Medulla oblongata (tissue), 1 donor: ENCODE results near the gene ADORA2A.

ENCODE experiments used
- DNase-seq: peaks from one replicate; pipeline ENCODE4 v3.0.0-alpha.2; 2015; ENCODE audit errors: extremely low spot score

Gene ADORA2A

DNA sequence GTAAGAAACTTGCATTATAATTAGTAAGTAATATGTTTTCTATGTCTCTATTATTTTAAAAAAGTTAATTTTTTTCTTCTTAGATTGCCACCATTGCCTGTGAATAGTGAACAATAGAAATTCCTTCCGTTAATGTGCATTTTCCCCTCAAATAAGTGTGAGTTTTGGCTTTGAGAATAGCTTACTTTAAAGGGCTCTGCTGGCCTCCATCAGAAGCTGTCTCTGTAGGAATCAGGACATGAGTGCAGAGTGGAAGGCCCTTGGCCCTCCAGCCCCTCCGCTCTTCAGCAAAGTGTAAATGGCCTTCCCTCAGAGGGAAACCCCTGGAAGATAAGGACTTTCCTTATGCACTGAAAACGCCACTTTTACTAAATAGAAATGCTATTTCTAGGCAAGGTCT lies 24.1 kb upstream of the ADORA2A start:
- no peak for DNase-seq

DNA sequence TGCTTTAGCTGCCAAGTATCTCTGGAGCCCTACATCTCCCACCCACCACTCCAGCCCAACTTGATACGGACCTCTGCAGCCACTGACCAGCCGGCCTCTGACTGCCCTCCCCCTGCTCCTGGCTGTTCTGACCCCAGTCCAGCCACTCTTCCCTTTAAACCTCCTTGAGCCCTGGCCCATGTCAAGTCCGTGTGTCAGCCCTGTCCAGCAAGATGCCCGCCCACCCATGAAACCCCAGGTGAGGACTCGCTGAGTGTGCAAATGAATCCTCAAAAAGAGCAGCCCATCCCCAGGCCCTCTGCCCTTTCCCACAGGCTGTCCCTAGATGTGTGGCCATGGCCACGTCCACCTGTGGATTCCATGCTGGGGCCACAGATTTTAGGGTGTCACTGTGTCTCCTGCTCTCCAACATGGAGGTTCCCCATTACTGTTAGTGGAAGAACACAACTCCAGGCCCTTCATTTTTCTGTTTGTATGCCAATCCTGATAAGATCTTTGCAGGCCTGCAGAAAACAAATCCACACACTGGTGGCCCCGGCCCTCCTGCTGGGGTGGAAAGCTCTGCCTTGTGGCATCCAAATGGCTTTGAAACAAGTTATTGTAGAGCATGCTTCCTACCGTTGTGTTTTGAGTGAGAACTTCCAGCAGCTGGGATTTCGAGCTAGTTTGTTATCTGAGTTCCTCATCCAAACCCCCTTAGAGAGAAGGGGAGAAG lies 22.7 kb upstream of the ADORA2A start:
- no peak for DNase-seq

DNA sequence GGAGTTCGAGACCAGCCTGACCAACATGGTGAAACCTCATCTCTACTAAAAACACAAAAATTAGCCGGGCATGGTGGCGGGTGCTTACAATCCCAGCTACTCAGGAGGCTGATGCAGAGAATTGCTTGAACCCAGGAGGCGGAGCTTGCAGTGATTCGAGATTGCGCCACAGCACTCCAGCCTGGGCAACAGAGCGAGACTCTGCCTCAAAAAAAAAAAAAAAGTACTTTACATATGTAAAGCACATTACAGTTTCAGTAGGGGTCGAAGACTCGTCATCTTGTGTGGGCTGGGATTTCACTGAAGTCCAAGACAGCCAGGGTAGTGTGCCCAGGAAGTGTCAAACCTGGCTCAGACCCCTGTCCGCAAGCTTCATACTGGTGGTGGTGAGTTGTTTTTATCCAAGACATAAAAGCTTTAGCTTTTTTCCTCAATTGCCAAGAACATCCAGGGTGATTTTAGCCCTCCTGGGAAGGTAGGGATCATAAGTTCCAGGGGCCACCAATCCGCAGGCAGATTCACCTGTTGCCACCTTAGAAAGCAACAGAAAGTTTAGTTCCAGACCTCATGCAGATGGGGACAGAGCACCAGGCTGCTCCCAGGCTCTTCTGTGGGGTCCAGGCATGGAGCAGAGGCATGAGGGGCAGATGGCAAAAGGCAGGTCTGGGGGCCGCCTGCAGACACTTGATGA lies 21.6 kb upstream of the ADORA2A start:
- DNase-seq: no peak

DNA sequence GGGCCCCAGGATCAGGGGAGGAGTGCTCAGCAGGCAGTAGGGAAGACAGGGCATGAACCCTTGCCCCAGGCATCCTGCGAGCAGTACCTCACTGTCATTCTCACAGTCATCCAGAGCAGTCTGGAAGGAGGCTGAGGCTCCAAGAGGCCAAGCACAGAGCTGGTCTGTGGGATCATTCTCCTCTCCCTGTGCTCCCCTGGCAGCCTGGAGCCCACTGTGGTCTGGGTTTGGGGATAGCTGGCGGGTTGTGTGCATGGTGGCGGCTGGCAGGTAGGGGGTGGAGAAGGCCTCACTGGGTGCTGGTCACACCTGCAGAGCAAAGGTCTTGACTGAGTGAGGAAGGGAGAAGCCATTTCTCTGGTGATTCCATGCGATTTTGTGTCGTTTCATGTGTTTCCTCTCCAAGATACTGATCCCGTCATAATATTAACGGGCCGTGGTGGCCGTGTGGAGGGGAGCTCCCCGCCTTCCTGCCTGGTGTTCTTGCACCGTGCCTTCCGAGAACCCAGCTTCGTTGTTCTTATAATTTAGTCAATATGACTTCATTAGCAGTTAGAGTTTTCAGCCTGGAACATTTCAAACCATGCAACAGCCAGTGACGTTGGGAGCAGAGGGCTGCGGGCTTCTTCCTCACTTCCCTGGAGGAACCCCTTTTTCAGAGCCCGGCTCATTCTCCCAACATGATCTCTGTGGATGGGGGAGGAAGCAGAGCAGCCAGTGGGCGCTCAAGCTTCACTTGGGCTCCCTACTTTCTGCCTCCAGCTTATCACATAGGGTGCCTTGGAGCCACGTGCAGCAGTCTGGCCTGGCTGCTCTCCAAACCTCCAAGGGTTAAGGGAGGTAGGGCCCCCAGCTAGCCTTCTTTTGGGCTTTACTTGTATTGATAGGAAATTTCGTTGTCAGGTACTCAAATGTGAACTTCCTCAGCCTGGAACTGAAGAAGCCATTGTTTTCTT lies 20.8 kb upstream of the ADORA2A start:
- no peak for DNase-seq

DNA sequence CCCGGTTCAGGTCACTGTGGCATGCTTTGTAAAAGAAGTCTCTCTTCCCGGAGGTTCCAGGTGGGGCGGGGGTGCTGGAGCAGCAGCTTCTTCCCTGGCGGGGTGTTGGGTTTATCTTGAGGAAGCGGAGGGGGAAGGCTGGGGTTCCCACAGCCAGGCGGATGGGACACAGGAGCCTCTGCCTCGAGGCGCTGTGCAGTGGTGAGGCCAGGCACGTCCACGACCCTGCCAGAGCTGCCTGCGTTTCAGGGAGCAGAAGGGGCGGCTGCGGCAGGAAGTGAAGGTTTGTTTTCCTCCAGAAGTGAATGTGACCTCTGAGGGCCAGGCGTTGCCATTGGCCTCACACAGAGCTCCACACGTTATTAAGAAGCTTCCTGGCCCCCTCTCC lies 20.1 kb upstream of the ADORA2A start:
- DNase-seq: no peak

DNA sequence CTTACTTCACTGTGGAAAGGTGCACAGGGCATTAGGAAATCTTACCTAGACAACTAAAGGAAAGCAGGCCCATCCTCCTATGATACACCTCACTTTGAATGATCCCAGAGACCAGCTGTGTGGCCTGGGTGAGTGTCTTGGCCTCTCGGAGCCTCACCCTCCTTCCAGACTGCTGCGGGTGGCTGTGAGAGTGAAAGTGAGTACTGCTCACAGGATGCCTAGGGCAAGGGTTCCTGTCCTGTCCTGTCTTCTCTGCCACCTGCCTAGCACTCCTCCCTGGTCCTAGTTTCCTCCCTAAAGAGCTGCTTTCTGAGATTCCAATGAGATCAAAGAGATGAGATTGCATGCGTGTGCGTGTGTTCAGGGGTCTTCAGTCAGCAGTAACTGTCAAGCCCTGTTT lies 19.5 kb upstream of the ADORA2A start:
- no peak for DNase-seq

DNA sequence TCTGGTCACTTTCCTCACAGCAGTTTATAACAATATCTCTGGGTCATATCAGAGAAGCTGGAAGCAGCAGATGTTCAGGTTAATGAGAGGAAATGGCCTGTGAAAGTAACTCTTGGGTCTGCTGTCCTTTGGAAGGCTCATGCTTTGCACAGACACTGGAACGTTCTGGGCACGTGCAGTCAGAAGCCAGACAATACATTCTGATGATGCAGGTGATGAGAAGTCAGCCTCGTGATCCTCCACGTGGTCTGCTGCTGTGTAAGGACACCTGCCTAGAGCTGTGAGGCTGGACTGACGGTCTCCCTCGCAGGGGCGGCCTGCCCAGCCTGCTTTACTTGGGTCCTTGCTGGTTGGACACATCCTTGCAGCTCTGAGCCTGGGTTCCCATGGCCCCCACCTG lies 18.8 kb upstream of the ADORA2A start:
- DNase-seq: no peak

DNA sequence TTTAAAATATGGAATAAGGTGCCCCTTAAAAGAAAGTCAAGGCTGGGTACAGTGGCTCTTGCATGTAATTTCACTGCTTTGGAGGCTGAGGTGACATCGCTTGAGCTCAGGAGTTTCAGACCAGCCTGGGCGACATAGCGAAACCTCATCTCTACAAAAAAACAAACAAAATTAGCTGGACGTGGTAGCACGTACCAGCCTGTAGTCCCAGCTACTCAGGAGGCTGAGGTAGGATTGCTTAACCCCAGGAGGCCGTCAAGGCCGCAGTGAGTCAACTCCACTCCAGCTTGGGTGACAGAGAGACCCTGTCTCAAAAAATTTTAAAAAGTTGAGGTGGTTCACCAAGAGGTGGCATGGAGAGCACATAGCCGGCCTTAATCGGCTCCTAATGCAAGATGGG lies 17.7 kb upstream of the ADORA2A start:
- no peak for DNase-seq

DNA sequence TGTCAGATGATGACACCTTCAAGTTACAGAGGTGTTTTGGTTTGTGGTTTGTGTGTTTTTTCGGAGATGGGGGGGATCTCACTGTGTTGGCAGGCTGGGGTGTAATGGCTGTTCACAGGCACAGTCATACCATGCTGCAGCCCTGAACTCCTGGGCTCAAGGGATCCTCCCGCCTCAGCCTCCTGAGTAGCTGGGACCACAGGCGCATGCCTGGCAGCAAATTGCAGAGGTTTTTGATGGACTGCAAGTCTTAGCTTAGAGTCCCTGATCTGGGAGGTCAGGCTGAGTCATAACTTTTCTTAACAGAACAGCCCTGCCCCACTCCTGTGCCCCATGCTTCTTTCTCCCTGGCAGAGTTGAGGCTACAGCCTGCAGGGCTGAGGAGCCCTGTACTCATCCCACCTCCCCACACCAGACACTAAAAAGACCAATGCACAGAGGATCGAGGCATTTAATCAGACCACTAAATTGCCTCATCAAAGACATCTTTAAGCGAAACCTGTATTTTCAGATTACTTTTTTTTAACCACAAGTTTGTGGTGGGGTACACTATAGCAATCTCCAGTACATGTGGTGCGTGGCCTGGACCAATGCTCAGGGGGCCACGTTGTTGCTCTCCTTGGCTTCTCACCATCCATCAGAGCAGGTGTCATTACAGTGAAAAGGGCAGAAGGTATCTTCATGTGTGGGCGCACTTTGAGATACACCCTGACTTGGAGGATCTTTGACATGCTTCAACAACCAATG lies 17.1 kb upstream of the ADORA2A start:
- DNase-seq: no peak

DNA sequence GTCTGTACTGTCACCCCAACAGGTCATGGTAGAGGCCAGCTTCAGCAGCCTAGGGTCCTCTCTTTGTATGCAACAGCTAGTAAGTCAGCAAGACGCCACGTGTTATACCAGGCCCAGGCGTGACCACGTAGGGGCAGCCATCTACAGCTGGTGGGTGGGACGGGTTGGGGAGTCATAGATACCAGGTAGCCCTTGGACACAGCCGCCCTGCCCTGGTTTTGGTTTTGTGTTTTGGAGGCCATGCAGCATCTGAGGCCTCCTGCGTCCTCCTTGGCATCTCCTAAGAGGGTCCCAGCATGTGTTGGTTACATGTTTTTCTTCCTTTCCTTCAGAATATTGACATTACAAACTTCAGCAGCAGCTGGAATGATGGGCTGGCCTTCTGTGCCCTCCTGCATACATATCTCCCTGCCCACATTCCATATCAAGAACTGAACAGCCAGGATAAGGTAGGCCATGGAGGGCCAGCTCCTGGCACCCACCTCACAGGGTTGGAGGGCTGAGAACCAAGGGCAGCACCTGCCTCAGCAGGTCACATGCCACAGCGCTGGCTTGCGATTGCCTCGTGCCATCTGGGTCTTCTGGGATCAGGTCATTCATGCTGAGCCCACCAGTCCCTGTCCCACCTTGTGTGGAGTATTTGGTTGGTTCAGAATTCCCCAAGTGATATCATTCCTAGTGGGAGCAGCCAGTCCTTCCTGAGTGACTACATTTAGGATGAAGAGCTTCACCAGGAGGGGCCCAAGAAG lies 16.0 kb upstream of the ADORA2A start:
- no peak for DNase-seq

DNA sequence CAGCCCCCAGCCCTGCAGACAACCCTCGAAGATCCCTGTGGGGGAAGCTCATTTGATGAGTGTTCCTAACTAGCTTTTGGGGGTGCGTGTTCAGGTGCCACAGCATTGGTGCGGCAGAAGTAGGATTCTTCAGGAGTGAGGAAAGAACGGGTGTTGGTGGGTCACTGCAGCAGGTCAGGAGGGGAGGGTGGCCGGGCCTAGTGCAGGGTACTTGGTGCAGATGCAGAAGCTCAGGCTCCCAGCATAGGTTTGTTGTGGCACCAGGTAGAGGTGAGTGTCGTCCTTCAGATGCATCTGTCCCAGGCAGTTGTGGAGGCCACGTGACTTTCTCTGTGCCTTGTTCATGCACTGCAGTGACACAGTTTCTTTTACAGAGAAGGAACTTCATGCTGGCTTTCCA lies 15.1 kb upstream of the ADORA2A start:
- DNase-seq: no peak

DNA sequence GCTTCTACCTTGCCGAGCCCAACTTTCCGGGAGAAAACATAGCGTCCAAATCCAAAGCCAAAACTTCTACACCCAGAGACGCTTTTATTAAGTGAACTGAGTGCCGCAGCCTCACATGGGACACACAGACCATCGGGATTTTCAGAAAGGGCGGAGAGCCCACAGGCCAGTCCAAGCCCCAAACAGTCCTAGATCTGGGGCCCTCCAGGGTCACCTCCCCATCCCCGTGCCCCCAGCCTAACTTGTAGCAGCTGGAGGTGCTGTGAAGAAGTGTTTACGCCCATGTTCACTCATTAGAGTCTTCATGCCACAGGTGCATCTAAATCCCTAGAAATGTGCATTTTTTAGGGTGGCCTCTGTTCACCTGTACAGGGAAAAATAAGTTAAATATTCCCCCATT lies 14.1 kb upstream of the ADORA2A start:
- DNase-seq: no peak

DNA sequence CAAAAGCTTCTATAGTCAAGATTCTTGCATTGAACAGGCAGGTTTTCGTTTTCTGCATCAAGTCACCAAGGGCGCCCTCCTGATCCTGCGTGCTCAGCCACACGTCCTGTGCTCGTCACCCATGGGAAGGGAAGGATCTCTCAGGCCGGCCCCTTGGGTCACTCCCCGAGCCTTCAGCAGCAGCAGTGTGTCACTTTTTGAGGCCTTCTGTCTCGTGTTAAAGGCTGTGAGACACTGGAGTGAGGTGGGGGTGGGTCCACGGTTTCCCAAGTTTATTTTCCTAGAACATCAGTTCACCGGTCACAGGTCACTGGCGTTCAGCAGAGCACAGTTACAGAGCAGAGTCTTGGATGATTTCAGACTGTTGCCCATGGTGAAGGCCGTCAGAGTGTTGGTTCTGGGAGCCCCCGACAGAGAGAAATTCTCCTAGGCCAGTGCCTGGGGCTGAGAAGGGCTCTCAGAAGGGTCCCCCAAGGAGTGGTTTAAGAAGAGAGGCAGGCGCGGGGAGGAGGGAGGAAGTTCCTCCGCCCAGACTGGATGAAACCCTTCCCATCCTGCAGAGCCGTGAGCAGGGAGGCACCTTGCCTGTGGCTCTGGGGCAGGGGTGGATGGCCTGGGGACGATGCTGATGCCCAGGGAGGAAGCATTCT lies 13.5 kb upstream of the ADORA2A start:
- DNase-seq: no peak

DNA sequence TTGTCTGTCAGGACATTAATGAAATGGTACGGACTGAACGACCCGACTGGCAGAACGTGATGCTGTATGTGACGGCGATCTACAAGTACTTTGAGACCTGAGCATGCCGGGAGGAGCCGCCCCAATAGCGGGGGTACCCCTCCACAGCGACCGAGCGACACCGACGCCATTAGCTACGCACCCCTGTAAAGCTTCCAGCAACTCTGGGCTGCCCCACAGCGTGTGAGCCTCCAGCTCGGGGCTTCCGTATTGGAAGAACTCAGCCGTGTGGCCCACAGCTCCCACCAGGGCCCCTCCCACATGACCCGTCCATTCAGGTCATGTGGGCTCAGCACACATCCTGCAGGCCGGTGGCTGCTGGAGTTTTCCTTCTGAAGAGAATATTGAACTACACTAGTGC lies 12.9 kb upstream of the ADORA2A start:
- no peak for DNase-seq

DNA sequence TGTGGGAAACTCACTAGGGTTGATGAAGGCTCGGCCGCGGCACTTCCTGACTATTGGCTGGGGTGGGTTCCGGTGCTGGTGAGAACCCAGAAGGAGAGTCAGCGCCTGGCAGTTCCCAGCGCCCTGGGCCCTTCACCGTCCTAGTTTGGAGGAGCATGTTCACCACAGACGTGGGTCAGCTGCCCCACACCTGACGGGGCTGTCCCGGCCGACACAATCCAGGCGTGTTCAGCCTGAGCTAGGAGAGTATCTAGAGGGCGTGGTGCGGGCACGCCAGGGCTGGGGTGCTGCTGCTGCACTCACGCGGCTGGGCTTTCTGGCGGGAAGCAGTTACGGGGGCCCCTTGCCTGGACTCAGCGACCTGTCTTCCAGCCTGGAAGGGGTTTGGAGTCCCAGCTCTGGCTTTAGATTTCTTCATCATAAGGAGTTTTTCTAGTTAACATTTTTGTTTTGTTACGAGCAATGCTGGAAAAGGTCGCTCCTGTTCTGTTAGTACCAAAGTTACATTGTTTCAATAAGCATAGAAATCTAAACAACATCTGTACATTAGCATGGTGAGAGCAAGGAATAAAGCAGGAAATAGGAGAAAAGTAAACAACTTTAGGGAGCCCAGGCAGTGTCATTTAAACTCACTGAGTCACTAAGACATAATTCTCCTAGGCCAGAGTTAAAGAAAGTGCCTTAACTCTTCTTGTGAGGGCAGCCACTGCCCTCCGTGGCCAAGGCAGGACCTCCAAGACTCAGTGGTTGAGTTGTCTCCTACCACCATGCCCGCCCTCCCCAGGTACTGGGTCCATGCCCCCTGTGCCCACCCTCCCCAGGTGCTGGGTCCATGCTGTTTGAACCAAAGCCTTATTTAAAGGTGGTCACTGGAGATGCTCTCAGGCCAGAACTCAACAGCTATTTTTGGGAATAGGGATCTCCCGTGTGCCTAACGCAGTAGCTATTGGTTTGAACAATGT lies 12.1 kb upstream of the ADORA2A start:
- DNase-seq: no peak

DNA sequence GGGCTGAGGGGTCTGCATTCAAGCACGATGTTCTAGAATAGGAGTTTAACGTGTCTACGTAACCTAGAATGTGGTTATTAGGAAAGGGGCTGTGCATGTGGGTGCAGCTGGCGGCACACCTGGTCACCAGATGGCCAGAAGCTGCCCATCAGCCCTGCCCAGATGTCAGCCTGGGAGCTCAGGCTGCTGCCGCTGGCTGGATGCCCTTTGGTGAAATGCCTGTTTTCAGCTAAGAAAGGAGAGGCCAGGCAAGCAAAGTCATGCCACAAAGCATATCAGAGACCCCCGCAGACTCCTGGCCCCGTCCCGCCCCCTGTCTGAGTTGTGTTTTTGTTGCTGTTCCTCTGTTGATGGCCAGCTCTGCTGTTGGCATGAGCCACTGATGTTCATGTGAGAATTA lies 11.3 kb upstream of the ADORA2A start:
- DNase-seq: no peak

DNA sequence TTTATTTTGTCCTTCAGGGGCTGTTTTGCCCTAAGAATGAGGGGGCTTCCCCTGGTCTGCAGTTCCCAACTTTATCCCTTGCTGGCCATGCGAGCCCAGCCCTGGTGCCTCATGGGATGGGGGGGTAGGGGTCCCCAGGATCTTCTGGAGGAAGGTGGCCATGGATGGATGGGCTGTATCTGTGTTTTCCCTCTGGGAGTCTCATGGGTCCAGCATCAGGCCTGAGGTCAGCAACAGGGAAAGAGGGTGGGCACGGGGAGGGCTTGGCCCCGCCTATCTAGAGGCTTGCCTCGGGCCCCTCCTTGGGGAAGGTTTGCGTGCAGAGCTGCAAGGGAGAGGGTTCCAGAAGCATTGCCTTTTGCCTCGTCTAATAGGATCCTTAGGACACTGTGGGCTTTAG lies 10.8 kb upstream of the ADORA2A start:
- no peak for DNase-seq

DNA sequence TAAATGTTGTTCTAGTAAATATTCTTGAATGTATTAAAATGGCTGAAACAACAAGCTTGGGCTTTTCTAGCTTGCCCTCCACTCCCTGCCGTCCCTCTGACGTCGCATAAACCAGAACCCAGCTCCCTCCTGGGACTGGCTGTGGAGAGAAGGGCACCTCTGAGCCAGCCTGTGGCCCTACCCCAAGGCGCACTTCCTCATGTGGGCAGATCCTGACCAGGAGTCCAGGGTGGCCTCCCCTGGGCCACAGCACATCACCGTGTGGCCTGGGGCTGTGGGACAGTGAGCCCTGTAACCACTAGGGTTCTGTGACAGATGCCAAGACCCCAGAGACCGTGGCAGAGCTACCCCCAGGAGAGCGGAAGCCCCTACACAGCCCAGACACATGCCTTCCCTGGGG lies 10.2 kb upstream of the ADORA2A start:
- no peak for DNase-seq

DNA sequence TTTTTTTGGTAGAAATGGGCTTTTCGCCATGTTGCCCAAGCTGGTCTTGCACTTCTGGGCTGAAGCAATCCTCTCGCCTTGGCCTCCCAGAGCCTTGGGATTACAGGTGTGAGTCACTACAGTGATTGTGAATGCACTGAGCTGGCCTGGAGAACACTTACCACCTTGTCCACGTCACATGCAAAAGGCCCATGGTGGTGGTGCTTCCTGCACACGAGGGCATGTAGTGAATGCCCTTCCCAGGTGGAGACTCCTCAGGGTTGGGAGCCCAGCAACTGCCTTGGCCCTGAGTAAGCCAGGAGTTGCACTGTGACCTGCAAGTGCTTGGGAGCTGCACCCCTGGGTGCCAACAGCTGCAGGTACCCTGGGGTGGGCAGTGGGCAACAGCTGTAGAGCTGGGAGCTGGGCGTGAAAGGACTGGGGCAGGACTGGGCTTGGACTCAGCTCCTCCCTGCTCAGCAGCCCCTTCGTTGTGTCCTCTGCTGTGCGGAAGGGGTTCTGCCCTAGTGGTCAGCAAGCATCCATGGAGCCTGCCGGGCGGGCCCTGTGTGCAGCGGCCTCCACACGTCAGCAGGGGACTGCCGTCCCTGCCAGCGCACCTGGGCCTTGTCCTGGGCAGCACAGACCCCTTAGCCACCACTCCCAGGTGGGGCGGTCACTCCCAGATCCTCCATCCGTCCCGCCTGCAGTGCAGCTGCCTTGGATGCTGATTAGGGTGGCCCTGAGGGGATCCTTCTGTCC lies 9.3 kb upstream of the ADORA2A start:
- DNase-seq: no peak
